Neural progenitor cell (in vitro differentiated cells): Measurements from ENCODE around the gene TBC1D10A. TPM values are rescaled to one million over a fixed set of nuclear protein-coding genes. Genes with fewer than 3 reads are reported as not detected.

Experiments used
- DNase-seq: peaks from one replicate; pipeline ENCODE4 v3.0.0-alpha.2; 2016; ENCODE audit warnings: low spot score
- H2AFZ ChIP-seq: fragments of 200-600 bp; sonication (generic); replicated peaks from 2 replicates; pipeline ENCODE4 v1.6.1; 2016; ENCODE audit warnings: antibody characterized with exemption
- H3F3A ChIP-seq: fragments of 200-600 bp; sonication (generic); 2 replicates; pipeline ENCODE4 v1.6.1; 2016; ENCODE audit warnings: antibody characterized with exemption, low read depth
- H3K27ac ChIP-seq: fragments of 200-600 bp; sonication (generic); 2 replicates; pipeline ENCODE4 v1.5.1; 2016; ENCODE audit warnings: mild to moderate bottlenecking
- H3K27me3 ChIP-seq: fragments of 200-600 bp; sonication (generic); 2 replicates; pipeline ENCODE4 v1.6.1; 2016; ENCODE audit warnings: mild to moderate bottlenecking, moderate library complexity
- H3K36me3 ChIP-seq: fragments of 200-600 bp; sonication (generic); 2 replicates; pipeline ENCODE4 v1.5.1; 2016
- H3K4me1 ChIP-seq: fragments of 200-600 bp; sonication (generic); 2 replicates; pipeline ENCODE4 v1.6.1; 2016; ENCODE audit warnings: mixed run types
- H3K4me2 ChIP-seq: fragments of 200-600 bp; sonication (generic); 2 replicates; pipeline ENCODE4 v1.6.1; 2016
- H3K4me3 ChIP-seq: fragments of 200-600 bp; sonication (generic); 2 replicates; pipeline ENCODE4 v1.5.1; 2016
- H3K79me2 ChIP-seq: fragments of 200-600 bp; sonication (generic); 2 replicates; pipeline ENCODE4 v1.6.1; 2016; ENCODE audit warnings: low read depth
- H3K9ac ChIP-seq: fragments of 200-600 bp; sonication (generic); 2 replicates; pipeline ENCODE4 v1.6.1; 2016
- H3K9me3 ChIP-seq: fragments of 200-600 bp; sonication (generic); 2 replicates; pipeline ENCODE4 v1.5.1; 2016; ENCODE audit warnings: low read depth
- H4K20me1 ChIP-seq: fragments of 200-600 bp; sonication (generic); 2 replicates; pipeline ENCODE4 v1.6.1; 2016; ENCODE audit warnings: low read depth
- H3K27ac Mint-ChIP-seq: 3 replicates; pipeline ENCODE4 v1.8.0; 2021; ENCODE audit warnings: mixed read lengths
- H3K27me3 Mint-ChIP-seq: 2 replicates; pipeline ENCODE4 v1.8.0; 2022; ENCODE audit warnings: low read depth, mild to moderate bottlenecking, inconsistent platforms, moderate library complexity, mixed read lengths; ENCODE audit not compliant: insufficient read depth
- H3K36me3 Mint-ChIP-seq: 3 replicates; pipeline ENCODE4 v1.8.0; 2021; ENCODE audit warnings: mixed read lengths
- H3K4me1 Mint-ChIP-seq: 3 replicates; pipeline ENCODE4 v1.8.0; 2021; ENCODE audit warnings: mixed read lengths
- H3K4me3 Mint-ChIP-seq: 3 replicates; pipeline ENCODE4 v1.8.0; 2021; ENCODE audit warnings: mild to moderate bottlenecking, moderate library complexity, mixed read lengths
- H3K9me3 Mint-ChIP-seq: 3 replicates; pipeline ENCODE4 v1.8.0; 2020; ENCODE audit warnings: mixed read lengths
- EZH2 ChIP-seq: fragments of 200-600 bp; sonication (generic); IDR thresholded peaks from 2 replicates; pipeline ENCODE4 v1.6.1; 2017; ENCODE audit warnings: antibody characterized with exemption, mild to moderate bottlenecking, moderate library complexity
- EZH2phosphoT487 ChIP-seq: fragments of 200-600 bp; sonication (generic); IDR thresholded peaks from 2 replicates; pipeline ENCODE4 v1.6.1; 2017; ENCODE audit warnings: antibody characterized with exemption
- total RNA-seq: library from RNA; depleted of rRNA; stranded (reverse); fragments of >200 nt; gene quantifications from 2 replicates; pipeline ENCODE4 v1.2.3, GENCODE V29; 2015; ENCODE audit warnings: low replicate concordance
- TF ChIP-seq, protein P1 (sequence below): fragments of 200-600 bp; sonication (generic); IDR thresholded peaks from 2 replicates; pipeline ENCODE4 v1.5.1; 2017; ENCODE audit warnings: antibody characterized with exemption, mild to moderate bottlenecking

The TBC1D10A gene
- total RNA-seq, 1 donor from 2014 or later, result 6.2 TPM

DNA sequence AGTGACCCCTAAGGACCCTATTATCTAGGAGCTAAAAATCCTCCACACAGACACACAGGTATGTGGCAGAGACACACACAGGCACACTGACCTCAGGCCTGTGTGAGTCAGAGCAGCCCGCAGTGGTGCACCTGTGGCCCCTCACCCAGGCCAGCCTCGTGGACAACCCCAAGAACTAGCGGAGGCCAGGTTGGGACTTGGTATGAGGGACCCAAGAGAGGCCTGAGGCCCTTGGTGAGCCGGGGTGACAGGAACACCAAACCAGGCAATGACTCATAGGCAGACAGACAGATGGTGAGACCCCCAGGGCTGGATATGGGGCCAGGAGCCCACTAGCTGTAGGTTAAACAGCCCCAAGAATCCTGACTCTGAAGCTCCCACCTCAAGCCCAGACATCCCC is 43.4 kb downstream of the TBC1D10A start:
- H3K9me3 Mint-ChIP-seq, result no peaks in the 10 kb centered on the region
- H3K4me3 Mint-ChIP-seq, result no peak overlapping the region
- no peak overlapping the region for H3K27ac Mint-ChIP-seq

DNA sequence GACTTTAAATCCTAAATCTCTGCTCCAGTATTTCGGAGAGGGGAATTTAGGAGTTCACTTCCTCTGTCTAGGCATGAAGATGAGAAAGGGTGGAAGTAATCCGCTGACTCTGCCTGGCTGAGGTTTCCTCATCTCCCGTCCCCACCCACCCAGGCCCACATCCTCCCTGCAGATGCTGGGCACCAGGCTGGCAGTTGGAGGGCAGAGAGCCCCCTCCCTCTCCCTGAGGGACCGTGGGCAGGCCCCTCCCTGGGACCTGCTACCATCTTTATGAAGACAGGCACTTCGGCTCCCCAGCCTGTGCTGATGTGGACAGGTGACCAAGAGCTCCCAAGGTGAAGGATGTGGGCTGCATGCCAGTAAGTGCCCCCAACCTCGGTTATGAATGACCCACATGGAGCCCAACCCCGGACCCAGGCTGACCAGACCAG is 44.1 kb downstream of the TBC1D10A start:
- no peaks in the 10 kb centered on the region for H3K79me2 ChIP-seq
- TF ChIP-seq EZH2phosphoT487, result no peak
- TF ChIP-seq, protein P1, sequence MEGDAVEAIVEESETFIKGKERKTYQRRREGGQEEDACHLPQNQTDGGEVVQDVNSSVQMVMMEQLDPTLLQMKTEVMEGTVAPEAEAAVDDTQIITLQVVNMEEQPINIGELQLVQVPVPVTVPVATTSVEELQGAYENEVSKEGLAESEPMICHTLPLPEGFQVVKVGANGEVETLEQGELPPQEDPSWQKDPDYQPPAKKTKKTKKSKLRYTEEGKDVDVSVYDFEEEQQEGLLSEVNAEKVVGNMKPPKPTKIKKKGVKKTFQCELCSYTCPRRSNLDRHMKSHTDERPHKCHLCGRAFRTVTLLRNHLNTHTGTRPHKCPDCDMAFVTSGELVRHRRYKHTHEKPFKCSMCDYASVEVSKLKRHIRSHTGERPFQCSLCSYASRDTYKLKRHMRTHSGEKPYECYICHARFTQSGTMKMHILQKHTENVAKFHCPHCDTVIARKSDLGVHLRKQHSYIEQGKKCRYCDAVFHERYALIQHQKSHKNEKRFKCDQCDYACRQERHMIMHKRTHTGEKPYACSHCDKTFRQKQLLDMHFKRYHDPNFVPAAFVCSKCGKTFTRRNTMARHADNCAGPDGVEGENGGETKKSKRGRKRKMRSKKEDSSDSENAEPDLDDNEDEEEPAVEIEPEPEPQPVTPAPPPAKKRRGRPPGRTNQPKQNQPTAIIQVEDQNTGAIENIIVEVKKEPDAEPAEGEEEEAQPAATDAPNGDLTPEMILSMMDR, result no peak
- no peak for TF ChIP-seq EZH2

More for the DNA sequence above, 43.4 kb downstream of the TBC1D10A start:
- H3K4me2 ChIP-seq, result no peak overlapping the region
- no peaks in the 10 kb centered on the region for H3K36me3 ChIP-seq
- H3K79me2 ChIP-seq, result no peaks in the 10 kb centered on the region
- no peak overlapping the region for H2AFZ ChIP-seq
- Mint-ChIP-seq H3K27me3 (peaks cover 2% of the 10 kb centered on the region), H3K4me1 (peaks cover 7% of the 10 kb centered on the region), H3K36me3 (no peaks in the 10 kb centered on the region)
- H3F3A ChIP-seq, result peaks cover 10% of the 10 kb centered on the region
- H3K4me1 ChIP-seq, result peaks cover 3% of the 10 kb centered on the region
- H3K9me3 ChIP-seq, result no peaks in the 10 kb centered on the region
- no peaks in the 10 kb centered on the region for H3K27me3 ChIP-seq
- no peak overlapping the region for H3K27ac ChIP-seq
- no peak overlapping the region for H3K4me3 ChIP-seq
- no peaks in the 10 kb centered on the region for H4K20me1 ChIP-seq
- TF ChIP-seq EZH2phosphoT487 (no peak), EZH2 (no peak)
- TF ChIP-seq, protein P1, result no peak
- DNase-seq, result no peak
- no peak overlapping the region for H3K9ac ChIP-seq

DNA sequence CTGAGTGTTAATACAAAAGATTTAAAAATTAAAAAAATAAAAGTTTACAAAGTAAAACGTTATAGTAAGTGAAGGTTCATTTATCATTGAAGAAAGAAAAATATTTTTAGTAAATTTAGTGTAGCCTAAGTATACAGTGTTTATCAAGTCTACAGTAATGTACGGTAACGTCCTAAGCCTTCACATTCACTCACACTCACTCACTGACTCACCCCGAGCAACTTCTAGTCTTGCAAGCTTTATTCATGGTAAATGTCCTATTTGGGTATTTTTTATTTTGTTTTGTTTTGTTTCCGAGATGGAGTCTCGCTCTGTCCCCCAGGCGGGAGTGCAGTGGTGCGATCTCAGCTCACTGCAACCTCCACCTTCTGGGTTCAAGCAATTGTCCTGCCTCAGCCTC is 46.2 kb downstream of the TBC1D10A start:
- Histone ChIP-seq H3K9ac (no peak overlapping the region), H3K4me2 (no peak overlapping the region), H3K4me1 (peaks cover 7% of the 10 kb centered on the region), H3K27me3 (no peaks in the 10 kb centered on the region), H4K20me1 (no peaks in the 10 kb centered on the region), H3F3A (no peaks in the 10 kb centered on the region), H3K27ac (no peak overlapping the region), H3K79me2 (no peaks in the 10 kb centered on the region), H3K36me3 (no peaks in the 10 kb centered on the region), H3K9me3 (no peaks in the 10 kb centered on the region), H3K4me3 (no peak overlapping the region), H2AFZ (no peak overlapping the region)
- Mint-ChIP-seq H3K27me3 (no peaks in the 10 kb centered on the region), H3K27ac (no peak overlapping the region), H3K4me1 (peaks cover 17% of the 10 kb centered on the region), H3K4me3 (no peak overlapping the region), H3K9me3 (no peaks in the 10 kb centered on the region), H3K36me3 (no peaks in the 10 kb centered on the region)
- DNase-seq, result no peak
- TF ChIP-seq, protein P1, result no peak
- TF ChIP-seq EZH2phosphoT487 (no peak), EZH2 (no peak)

More for the DNA sequence above, 44.1 kb downstream of the TBC1D10A start:
- Histone ChIP-seq H3K36me3 (no peaks in the 10 kb centered on the region), H3K27ac (no peak overlapping the region), H4K20me1 (no peaks in the 10 kb centered on the region), H2AFZ (no peak overlapping the region), H3K9ac (no peak overlapping the region), H3K4me1 (peaks cover 5% of the 10 kb centered on the region), H3K9me3 (no peaks in the 10 kb centered on the region), H3K4me2 (no peak overlapping the region), H3F3A (peaks cover 3% of the 10 kb centered on the region), H3K4me3 (no peak overlapping the region), H3K27me3 (no peaks in the 10 kb centered on the region)
- Mint-ChIP-seq H3K27me3 (no peaks in the 10 kb centered on the region), H3K9me3 (no peaks in the 10 kb centered on the region), H3K27ac (no peak overlapping the region), H3K4me1 (peaks cover 11% of the 10 kb centered on the region), H3K4me3 (no peak overlapping the region), H3K36me3 (no peaks in the 10 kb centered on the region)
- DNase-seq, result no peak
